Right cardiac atrium (tissue), 5 donors: Measurements from ENCODE around the gene UNC5A. TPM values are rescaled to one million over a fixed set of nuclear protein-coding genes. Genes with fewer than 3 reads are reported as not detected.

Source experiments
- ATAC-seq, 2 donors: fragments of 200-7000 bp; cut with Tn5 transposase; one replicate each; pipeline versions ENCODE4 v1.8.0 to v1.9.1; 2020; ENCODE audit warnings: moderate library complexity in 2 of 2, mild to moderate bottlenecking in 1 of 2
- DNase-seq, 3 donors: peaks; one replicate each; pipeline ENCODE4 v3.0.0-alpha.2; 2020
- H3K27ac ChIP-seq: one replicate; pipeline ENCODE4 v1.5.1; 2013; ENCODE audit warnings: mild to moderate bottlenecking, low read length, control low read depth, moderate library complexity
- H3K27me3 ChIP-seq: one replicate; pipeline ENCODE4 v1.6.1; 2013; ENCODE audit not compliant: control insufficient read depth, insufficient read depth
- H3K4me1 ChIP-seq: one replicate; pipeline ENCODE4 v1.6.1; 2013; ENCODE audit warnings: low read length; ENCODE audit not compliant: control insufficient read depth, insufficient read depth
- H3K4me3 ChIP-seq: one replicate; pipeline ENCODE4 v1.5.1; 2013; ENCODE audit warnings: low read length, control low read depth
- H3K9me3 ChIP-seq: one replicate; pipeline ENCODE4 v1.6.1; 2013; ENCODE audit warnings: low read length; ENCODE audit not compliant: control insufficient read depth
- WGBS: extraction: QIAGEN DNeasy Blood & Tissue Kit; methylation state at CpG from one replicate; pipeline ENCODE4 v1.1.7; 2013; 5-methylcytosine and 5-hydroxymethylcytosine counted together
- intact Hi-C, 4 donors: fragments of 100-400 bp; cut with DNase I; formaldehyde crosslinking; loops; one replicate each; pipeline versions ENCODE4 v1.11.0 to v1.14.0; 2022 to 2023
- polyA plus RNA-seq: library from polyadenylated mRNA; stranded (reverse); fragments of 200-250 nt; gene quantifications from one replicate; pipeline ENCODE4 v1.2.3, GENCODE V29; 2013
- total RNA-seq, 4 donors: library from RNA; stranded (reverse); fragmentation: NEBNext Ultra II Directional; extraction: Animal tissue kit (Norgen Biotek cat#: 25700); gene quantifications; one replicate each; pipeline ENCODE4 v1.2.1, GENCODE V29; 2021
- donor health status: healthy with polysubstance abuse.
- donor health status: DM: no; HTN: yes; CAD: no.
- donor health status: DM: no; HTN: no; CAD: no.
- donor health status: DM: no; HTN: yes; CAD: no; lungs with severe emphysema.
- donor health status: DM: yes; HTN: yes; CAD: no.

The UNC5A gene
- total and polyA plus RNA-seq, 5 donors, result 0.17 to 0.85 (median 0.62) TPM

DNA sequence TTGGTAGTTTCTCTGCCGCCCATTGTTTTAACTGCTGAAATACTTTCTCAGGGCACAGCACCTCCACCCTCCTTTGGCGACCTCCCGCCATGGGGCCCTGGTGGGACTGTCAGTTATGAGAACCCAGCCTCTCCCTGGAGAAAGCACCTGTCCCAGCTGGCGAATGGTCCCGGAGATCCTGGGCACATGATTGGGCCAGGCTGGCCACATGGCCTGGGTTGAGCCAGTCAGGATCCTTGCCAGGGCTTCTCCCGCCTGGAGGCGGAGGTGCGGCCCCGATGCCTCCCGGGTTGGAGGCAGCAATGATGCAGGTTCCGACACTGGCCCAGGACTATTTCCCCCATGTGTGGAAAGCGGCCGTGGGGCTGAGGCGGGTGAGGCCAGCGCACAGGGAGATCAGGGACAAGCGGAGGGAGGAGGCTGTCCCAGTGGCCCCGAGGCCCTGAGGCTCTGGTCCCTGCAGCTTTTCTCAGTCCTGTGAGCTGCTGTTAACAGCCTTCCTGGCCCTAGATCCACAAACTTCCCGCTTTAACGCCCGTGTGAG, 13.6 kb downstream of the UNC5A start:
- Histone ChIP-seq H3K4me1 (no peaks in the 10 kb centered on the region), H3K4me3 (no peak overlapping the region), H3K27me3 (no peaks in the 10 kb centered on the region), H3K9me3 (no peaks in the 10 kb centered on the region), H3K27ac (no peak overlapping the region)
- DNase-seq (peak in 1 of 3 donors; percentile 27), ATAC-seq (no peak)
- intact Hi-C loops, result no loop called here
- 73% methylated on average over 20 of the region's 20 CpGs for WGBS

DNA sequence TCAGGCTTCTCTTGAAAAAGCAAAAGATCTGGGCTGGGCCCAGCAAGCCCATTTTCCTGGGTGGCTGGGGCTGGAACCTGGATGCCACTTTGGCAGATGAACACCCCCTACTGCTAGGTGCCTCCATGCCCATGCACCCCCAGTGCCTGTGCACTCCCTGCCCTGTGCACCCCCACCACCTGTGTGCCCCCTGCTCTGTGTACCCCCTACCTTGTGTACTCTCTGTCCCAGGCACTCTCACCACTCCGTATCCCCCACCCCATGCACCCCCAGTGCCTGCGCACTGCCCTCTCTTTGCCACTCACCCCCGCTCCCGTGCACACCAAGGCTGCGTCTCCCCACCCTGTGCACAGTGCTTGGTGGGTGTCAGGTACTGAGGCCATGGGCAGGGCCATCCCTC, 14.2 kb downstream of the UNC5A start:
- Histone ChIP-seq H3K9me3 (no peaks in the 10 kb centered on the region), H3K4me1 (no peaks in the 10 kb centered on the region), H3K27ac (no peak overlapping the region), H3K27me3 (no peaks in the 10 kb centered on the region), H3K4me3 (no peak overlapping the region)
- ATAC-seq (peak; percentile 25 to 26), DNase-seq (peak in 1 of 3 donors; percentile 30)
- 88% methylated on average over 5 of the region's 5 CpGs for WGBS
- intact Hi-C loops, result no loop called here

DNA sequence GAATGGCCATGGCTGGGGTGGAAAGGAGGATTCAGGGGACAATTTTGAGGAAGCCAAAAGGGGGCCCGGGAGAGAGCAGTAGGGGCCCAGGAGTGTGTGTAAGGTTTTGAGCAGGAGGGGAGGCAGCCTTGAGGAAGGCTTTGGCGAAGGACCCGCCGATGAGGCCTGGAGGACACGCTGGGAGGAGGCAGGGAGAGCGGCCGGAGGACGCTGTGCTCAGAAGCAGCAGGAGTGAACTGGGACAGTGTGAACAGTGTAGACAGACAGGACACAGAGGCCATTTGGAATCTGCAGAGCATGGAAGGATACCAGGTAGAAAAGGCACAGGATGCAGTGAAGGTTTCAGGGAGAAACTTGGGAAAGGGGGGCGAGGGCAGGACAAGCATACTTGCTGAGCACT, 14.9 kb downstream of the UNC5A start:
- no peaks in the 10 kb centered on the region for H3K4me1 ChIP-seq
- no peak overlapping the region for H3K4me3 ChIP-seq
- H3K9me3 ChIP-seq, result no peaks in the 10 kb centered on the region
- peak in 1 of 3 donors; percentile 16 for DNase-seq
- H3K27me3 ChIP-seq, result no peaks in the 10 kb centered on the region
- H3K27ac ChIP-seq, result no peak overlapping the region
- intact Hi-C loops, result no loop called here
- no peak for ATAC-seq
- WGBS, result 83% methylated on average over 9 of the region's 9 CpGs

DNA sequence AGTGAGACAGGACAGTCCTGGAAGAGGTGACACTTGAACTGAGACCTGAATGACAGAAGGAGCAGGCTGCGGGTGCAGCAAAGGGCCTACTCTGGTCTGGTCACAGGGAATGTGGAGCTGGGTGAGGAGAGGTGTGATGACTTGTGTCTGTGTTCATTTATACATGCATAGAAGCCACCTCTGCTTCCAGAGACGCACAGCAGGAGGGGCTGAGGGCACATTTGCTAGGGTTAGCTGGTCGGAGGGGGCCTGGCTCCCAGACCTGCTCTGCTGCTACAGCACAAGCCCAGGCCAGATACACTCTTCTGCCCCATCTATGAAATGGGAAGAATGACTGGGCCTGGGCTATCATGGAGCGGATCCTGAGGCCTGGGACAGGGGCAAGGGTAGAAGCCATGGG, 15.6 kb downstream of the UNC5A start:
- peak in 1 of 3 donors; percentile 19 for DNase-seq
- intact Hi-C loops, result no loop called here
- WGBS, result 81% methylated on average over 4 of the region's 4 CpGs

DNA sequence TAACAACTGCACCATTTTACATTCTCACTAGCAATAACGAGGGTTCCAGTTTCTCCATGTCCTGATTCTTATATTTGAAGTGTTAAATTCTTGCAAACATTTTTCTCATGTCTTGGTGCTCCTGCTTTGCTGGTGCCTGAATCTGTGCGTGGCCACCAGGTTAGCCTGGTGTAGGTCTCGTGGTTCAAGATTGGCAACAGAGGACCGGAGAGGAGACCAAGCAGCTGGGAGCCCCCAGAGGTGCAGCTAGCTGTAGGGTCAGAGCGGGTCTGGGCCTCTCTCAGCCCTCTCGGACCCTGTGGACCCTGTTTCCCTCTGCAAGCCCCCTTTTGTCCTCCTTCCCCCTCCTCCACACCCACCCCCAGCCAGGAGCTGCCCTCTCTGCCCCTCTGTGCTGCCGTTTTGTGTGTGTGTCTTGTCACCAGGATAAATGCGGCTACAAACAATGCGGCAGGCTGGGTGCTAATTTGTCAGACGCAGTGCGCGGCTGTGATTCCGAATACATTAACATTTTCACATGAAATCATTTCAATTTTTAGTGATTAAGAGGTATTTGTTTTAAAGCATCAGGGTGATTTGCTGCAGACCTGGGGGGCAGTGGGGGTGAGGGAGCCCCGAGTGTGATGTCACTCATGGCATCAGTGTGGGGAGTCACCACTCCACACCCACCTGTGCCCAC, 17.5 kb downstream of the UNC5A start:
- no peak for ATAC-seq
- Histone ChIP-seq H3K9me3 (no peaks in the 10 kb centered on the region), H3K27ac (no peak overlapping the region), H3K4me1 (no peaks in the 10 kb centered on the region), H3K4me3 (no peak overlapping the region), H3K27me3 (no peaks in the 10 kb centered on the region)
- peak in 1 of 3 donors; percentile 9 for DNase-seq
- intact Hi-C loops, result no loop called here
- 78% methylated on average over 14 of the region's 14 CpGs for WGBS

More for the DNA sequence above, 15.6 kb downstream of the UNC5A start:
- no peaks in the 10 kb centered on the region for H3K9me3 ChIP-seq
- no peaks in the 10 kb centered on the region for H3K27me3 ChIP-seq
- H3K27ac ChIP-seq, result no peak overlapping the region
- no peaks in the 10 kb centered on the region for H3K4me1 ChIP-seq
- no peak overlapping the region for H3K4me3 ChIP-seq
- ATAC-seq, result no peak

GRCh38 chr5:176829320-176829719, 19.0 kb downstream of the UNC5A start:
- intact Hi-C loops, result no loop called here
- WGBS, result 73% methylated on average over 2 of the region's 2 CpGs
- ATAC-seq, result no peak

DNA sequence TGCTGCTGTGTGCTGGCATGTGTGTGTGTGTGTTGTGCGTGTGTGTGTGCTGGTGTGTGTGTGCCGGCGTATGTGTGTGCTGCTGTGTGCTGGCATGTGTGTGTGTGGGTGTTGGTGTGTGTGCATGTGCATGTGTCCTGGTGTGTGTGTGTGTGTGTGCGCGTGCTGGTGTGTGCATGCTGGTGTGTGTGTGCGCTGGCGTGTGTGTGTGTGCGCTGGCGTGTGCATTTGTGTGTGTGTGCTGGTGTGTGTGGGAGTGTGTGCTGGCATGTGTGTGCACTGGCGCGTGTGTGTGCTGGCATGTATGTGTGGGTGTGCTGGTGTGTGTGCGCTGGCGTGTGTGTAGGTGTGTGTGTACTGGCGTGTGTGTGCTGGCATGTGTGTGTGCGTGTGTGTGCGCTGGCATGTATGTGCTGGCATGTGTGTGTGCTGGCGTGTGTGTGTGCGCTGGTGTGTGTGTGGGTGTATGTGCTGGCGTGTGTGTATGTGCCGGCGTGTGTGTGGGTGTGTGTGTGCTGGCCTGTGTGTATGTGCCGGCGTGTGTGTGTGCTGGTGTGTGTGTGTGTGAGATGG, 20.1 kb downstream of the UNC5A start:
- H3K27ac ChIP-seq, result no peak overlapping the region
- H3K9me3 ChIP-seq, result no peaks in the 10 kb centered on the region
- ATAC-seq (no peak), DNase-seq (no peak)
- H3K4me1 ChIP-seq, result no peaks in the 10 kb centered on the region
- H3K27me3 ChIP-seq, result no peaks in the 10 kb centered on the region
- WGBS, result 89% methylated on average over 23 of the region's 23 CpGs
- no peak overlapping the region for H3K4me3 ChIP-seq
- intact Hi-C loops, result no loop called here

More at GRCh38 chr5:176829320-176829719, 19.0 kb downstream of the UNC5A start:
- H3K27me3 ChIP-seq, result no peaks in the 10 kb centered on the region
- no peaks in the 10 kb centered on the region for H3K4me1 ChIP-seq
- no peaks in the 10 kb centered on the region for H3K9me3 ChIP-seq
- no peak overlapping the region for H3K27ac ChIP-seq
- no peak overlapping the region for H3K4me3 ChIP-seq
- no peak for DNase-seq

DNA sequence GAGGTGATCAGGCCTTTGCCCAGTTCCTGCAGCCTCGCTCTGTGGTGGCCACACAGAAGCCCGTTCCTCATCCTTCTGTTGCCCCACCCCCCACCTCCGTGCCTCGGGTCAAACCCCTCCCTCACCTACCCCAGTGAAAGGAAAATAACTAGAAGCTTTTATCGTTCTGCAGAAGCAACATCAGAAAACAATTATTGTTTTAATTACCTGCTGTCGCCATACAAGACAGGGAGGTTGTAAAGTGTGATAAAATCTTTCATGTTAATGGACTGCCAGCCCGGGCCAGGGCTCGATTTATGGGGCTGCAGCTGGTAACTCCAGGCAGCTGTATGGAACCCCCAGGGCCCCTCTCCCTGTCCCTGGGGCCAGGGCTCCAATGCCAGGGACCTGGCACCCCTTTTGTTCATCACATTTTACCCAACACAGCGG, 20.6 kb downstream of the UNC5A start:
- WGBS, result 52% methylated on average over 9 of the region's 9 CpGs
- no peaks in the 10 kb centered on the region for H3K27me3 ChIP-seq
- no peak overlapping the region for H3K27ac ChIP-seq
- ATAC-seq, result no peak
- no peak for DNase-seq
- intact Hi-C loops, result no loop called here
- H3K4me1 ChIP-seq, result no peaks in the 10 kb centered on the region
- no peak overlapping the region for H3K4me3 ChIP-seq
- no peaks in the 10 kb centered on the region for H3K9me3 ChIP-seq

DNA sequence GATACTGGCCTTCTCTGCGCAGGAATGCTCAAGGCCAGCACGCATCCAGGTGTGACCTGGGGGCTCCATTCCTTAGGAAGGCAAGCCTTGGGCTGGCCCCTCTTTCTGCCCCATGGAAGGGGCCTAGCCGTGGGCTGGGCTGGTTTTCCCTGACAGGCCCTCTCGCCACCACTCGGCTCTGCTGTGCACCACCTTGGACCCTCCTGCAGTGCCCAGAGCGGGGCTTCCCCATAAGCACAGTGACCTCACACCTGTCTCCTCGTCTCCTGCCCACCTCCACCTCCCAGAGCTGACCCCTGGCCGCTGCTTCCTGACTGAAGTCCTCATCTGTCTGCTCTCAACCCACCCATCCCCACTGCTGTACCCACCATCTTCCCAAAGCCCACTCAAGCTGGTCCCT, 21.1 kb downstream of the UNC5A start:
- peak in 1 of 3 donors; percentile 16 for DNase-seq
- intact Hi-C loops, result no loop called here

DNA sequence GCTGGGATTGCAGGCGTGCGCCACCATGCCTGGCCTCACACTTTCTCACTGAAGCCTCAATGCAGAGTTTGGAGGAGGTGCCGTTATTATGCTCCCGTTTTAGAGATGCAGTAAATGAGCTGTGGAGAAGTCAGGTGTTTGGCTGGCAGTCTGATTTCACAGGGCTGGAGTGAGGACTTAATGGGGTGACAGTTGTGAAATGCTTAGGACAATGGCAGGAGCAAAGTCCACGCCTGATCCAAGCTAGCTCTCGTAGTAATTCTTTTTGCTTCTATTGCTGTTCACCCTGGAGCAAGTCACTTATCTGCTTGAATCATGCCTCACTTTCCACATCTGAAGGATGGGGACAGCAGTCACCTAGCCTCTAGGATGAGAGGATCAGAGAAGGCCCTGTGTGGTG, 21.8 kb downstream of the UNC5A start:
- H3K27ac ChIP-seq, result no peak overlapping the region
- intact Hi-C loops, result no loop called here
- no peak overlapping the region for H3K4me3 ChIP-seq
- no peak for DNase-seq
- no peak for ATAC-seq
- no peaks in the 10 kb centered on the region for H3K27me3 ChIP-seq
- WGBS, result 87% methylated on average over 6 of the region's 6 CpGs
- H3K4me1 ChIP-seq, result no peaks in the 10 kb centered on the region
- H3K9me3 ChIP-seq, result no peaks in the 10 kb centered on the region

More for the DNA sequence above, 21.1 kb downstream of the UNC5A start:
- H3K27me3 ChIP-seq, result no peaks in the 10 kb centered on the region
- 71% methylated on average over 8 of the region's 8 CpGs for WGBS
- no peaks in the 10 kb centered on the region for H3K9me3 ChIP-seq
- no peak overlapping the region for H3K4me3 ChIP-seq
- no peaks in the 10 kb centered on the region for H3K4me1 ChIP-seq
- H3K27ac ChIP-seq, result no peak overlapping the region
- no peak for ATAC-seq

GRCh38 chr5:176833286-176833685, 22.9 kb downstream of the UNC5A start:
- intact Hi-C loops, result no loop called here
- WGBS, result 84% methylated on average over 4 of the region's 4 CpGs
- no peak overlapping the region for H3K4me3 ChIP-seq
- no peaks in the 10 kb centered on the region for H3K27me3 ChIP-seq
- DNase-seq, result no peak
- no peaks in the 10 kb centered on the region for H3K9me3 ChIP-seq
- no peak overlapping the region for H3K27ac ChIP-seq
- ATAC-seq, result no peak
- H3K4me1 ChIP-seq, result no peaks in the 10 kb centered on the region
